HG03469 (cell line): ENCODE data around the gene SMARCA4.
"Not testable (repeated sequence)": the region's sequence is repeated elsewhere in the genome, so short reads cannot be mapped to it uniquely, and the experiment has no call there.

Source experiments
- ATAC-seq: cut with Tn5 transposase; IDR thresholded peaks from one replicate; pipeline ENCODE4 v1.9.1; 2021; ENCODE audit warnings: mild to moderate bottlenecking, moderate library complexity, moderate number of reproducible peaks; ENCODE audit not compliant: unreplicated experiment

SMARCA4 gene

GRCh38 chr19:10975374-10976130 is 14.7 kb downstream of the SMARCA4 start:
- no peak for ATAC-seq

- no peak for ATAC-seq
Measured at GRCh38 chr19:10976131-10976892, 15.5 kb downstream of the SMARCA4 start.

- no peak for ATAC-seq
Measured at GRCh38 chr19:10977742-10978092, 16.9 kb downstream of the SMARCA4 start.

GRCh38 chr19:10979951-10980381 is 19.1 kb downstream of the SMARCA4 start:
- no peak for ATAC-seq

- no peak for ATAC-seq
Measured at GRCh38 chr19:10981252-10981895, 20.5 kb downstream of the SMARCA4 start.

- ATAC-seq = no peak
Measured at GRCh38 chr19:10983026-10983425, 22.2 kb downstream of the SMARCA4 start.

- no peak for ATAC-seq
Measured at GRCh38 chr19:10984166-10984735, 23.4 kb downstream of the SMARCA4 start.

- ATAC-seq = no peak
Measured at GRCh38 chr19:10985502-10985901, 24.7 kb downstream of the SMARCA4 start.

GRCh38 chr19:10986301-10987127 is 25.7 kb downstream of the SMARCA4 start:
- no peak for ATAC-seq

- ATAC-seq = no peak
Measured at GRCh38 chr19:10987571-10988297, 26.9 kb downstream of the SMARCA4 start.

GRCh38 chr19:10988380-10988779 is 27.6 kb downstream of the SMARCA4 start:
- ATAC-seq = no peak

GRCh38 chr19:10988921-10989320 is 28.1 kb downstream of the SMARCA4 start:
- no peak for ATAC-seq

GRCh38 chr19:10991076-10991475 is 30.2 kb downstream of the SMARCA4 start:
- no peak for ATAC-seq

GRCh38 chr19:10991521-10992081 is 30.8 kb downstream of the SMARCA4 start:
- no peak for ATAC-seq

- not testable (repeated sequence) for ATAC-seq
Measured at GRCh38 chr19:10992174-10992573, 31.3 kb downstream of the SMARCA4 start.

- no peak for ATAC-seq
Measured at GRCh38 chr19:10995926-10996600, 35.2 kb downstream of the SMARCA4 start.

- no peak for ATAC-seq
Measured at GRCh38 chr19:10998045-10998533, 37.3 kb downstream of the SMARCA4 start.

- no peak for ATAC-seq
Measured at GRCh38 chr19:10998666-10999065, 37.8 kb downstream of the SMARCA4 start.

GRCh38 chr19:11005521-11005920 is 44.7 kb downstream of the SMARCA4 start:
- no peak for ATAC-seq
